NT2/D1 (cell line): Measurements from ENCODE around the gene OR2T11.
"Not testable (repeated sequence)": the region's sequence is repeated elsewhere in the genome, so short reads cannot be mapped to it uniquely, and the experiment has no call there.

ENCODE experiments used
- SUZ12 ChIP-seq: IDR thresholded peaks from 2 replicates; pipeline ENCODE4 v1.6.1; 2011; ENCODE audit not compliant: insufficient read length, insufficient read depth; ENCODE audit errors: extremely low read depth
- YY1 ChIP-seq: IDR thresholded peaks from 2 replicates; pipeline ENCODE4 v1.6.1; 2011; ENCODE audit not compliant: insufficient read length, insufficient read depth
- ZNF274 ChIP-seq: IDR thresholded peaks from 2 replicates; pipeline ENCODE4 v1.6.1; 2011; ENCODE audit warnings: mild to moderate bottlenecking, low read depth, low read length

DNA sequence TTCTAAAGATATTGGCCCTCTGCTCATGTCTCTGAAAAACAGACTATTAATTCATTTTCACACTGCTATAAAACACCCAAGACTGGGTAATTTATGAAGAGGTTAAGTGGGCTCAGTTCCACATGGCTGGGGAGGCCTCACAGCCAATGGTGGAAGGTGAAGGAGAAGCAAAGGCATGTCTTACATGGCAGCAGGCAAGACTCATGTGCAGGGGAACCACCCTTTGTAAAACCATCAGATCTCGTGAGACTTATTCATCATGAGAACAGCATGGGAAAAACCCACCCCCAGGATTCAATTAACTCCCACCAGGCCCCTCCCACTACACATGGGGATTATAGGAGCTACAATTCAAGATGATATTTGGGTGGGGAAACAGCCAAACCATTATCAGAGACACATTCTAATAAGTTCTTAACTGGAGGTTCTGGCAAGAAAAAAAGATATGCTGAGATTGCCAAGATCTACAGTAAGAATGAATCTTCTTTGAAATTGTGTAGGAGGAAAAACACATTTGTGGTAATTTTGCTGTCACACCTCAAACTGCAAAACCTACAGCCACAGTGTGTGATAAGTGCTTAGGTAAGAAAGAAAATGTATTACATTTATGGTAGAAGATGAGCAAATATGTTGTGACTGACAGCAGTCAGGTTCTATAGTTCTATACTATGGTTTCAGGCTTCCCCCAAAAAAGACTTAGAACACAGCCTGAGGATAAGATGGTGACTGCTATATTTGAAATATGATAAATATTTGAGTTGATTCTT, 14.1 kb upstream of the OR2T11 start:
- TF ChIP-seq SUZ12, ZNF274, YY1: not testable (repeated sequence)
